ENCODE results near the gene BTG2.

The BTG2 gene

GRCh38 chr1:203321273-203322052 lies 16.1 kb downstream of the BTG2 start:
- DNase-seq (ENCODE audit: extremely low read depth, low read depth): no peak
- no peak for TF ChIP-seq CTCF (IDR thresholded peaks at IDR 0.05; ENCODE audit: low read depth, low read length)

- DNase-seq (ENCODE audit: extremely low read depth, low read depth): no peak
- no peak for TF ChIP-seq CTCF (IDR thresholded peaks at IDR 0.05; ENCODE audit: low read depth, low read length)
Measured at GRCh38 chr1:203322500-203323179, 17.3 kb downstream of the BTG2 start.

- DNase-seq (ENCODE audit: extremely low read depth, low read depth): no peak
- TF ChIP-seq CTCF (IDR thresholded peaks at IDR 0.05; ENCODE audit: low read depth, low read length): no peak
Measured at GRCh38 chr1:203323587-203323986, 18.3 kb downstream of the BTG2 start.

- DNase-seq (ENCODE audit: extremely low read depth, low read depth): no peak
- no peak for TF ChIP-seq CTCF (IDR thresholded peaks at IDR 0.05; ENCODE audit: low read depth, low read length)
Measured at GRCh38 chr1:203324105-203325025, 19.0 kb downstream of the BTG2 start.

- no peak for TF ChIP-seq CTCF (IDR thresholded peaks at IDR 0.05; ENCODE audit: low read depth, low read length)
- DNase-seq (ENCODE audit: extremely low read depth, low read depth): no peak
Measured at GRCh38 chr1:203325026-203325417, 19.7 kb downstream of the BTG2 start.

- DNase-seq (ENCODE audit: extremely low read depth, low read depth): no peak
- no peak for TF ChIP-seq CTCF (IDR thresholded peaks at IDR 0.05; ENCODE audit: low read depth, low read length)
Measured at GRCh38 chr1:203325418-203326091, 20.2 kb downstream of the BTG2 start.
